SK-N-SH (cell line): ENCODE data around the gene MAOB. TPM values are rescaled to one million over a fixed set of nuclear protein-coding genes. Genes with fewer than 3 reads are reported as not detected.

Experiments used
- CTCF ChIA-PET: fragments of 300-600, 350-600 bp; formaldehyde crosslinking; extraction: SDS; loops from one replicate; lab custom pipeline; 2021; lab: Yijun Ruan, JAX
- POLR2A ChIA-PET: fragments of 350-600 bp; sonication (Branson Sonifier 250); formaldehyde crosslinking; extraction: SDS; loops from one replicate; lab custom pipeline; 2020; ENCODE audit warnings: antibody characterized with exemption, inconsistent platforms; lab: Yijun Ruan, JAX
- DNase-seq: peaks from one replicate; pipeline ENCODE4 v3.0.0; 2012
- H2AFZ ChIP-seq: fragments of 200-600 bp; sonication (generic); 2 replicates; pipeline ENCODE4 v1.8.1; 2016; ENCODE audit warnings: antibody characterized with exemption, mild to moderate bottlenecking, low read depth
- H3F3A ChIP-seq: fragments of 200-600 bp; sonication (generic); replicated peaks from 2 replicates; pipeline ENCODE3; 2016; ENCODE audit warnings: antibody characterized with exemption, mild to moderate bottlenecking; ENCODE audit not compliant: insufficient read depth
- H3K27ac ChIP-seq, 2 experiments: fragments of 200-500 bp in 1 of 2; fragments of 200-600 bp in 1 of 2; sonication (Bioruptor generic) in 1 of 2; sonication (generic), shearing (Covaris generic) in 1 of 2; 2 replicates each; pipeline versions ENCODE4 v1.5.1 to v1.6.1; 2014 to 2016; ENCODE audit warnings: low read depth in 2 of 2, inconsistent platforms in 1 of 2, low read length in 1 of 2, mild to moderate bottlenecking in 1 of 2, mixed read lengths in 1 of 2
- H3K27me3 ChIP-seq: fragments of 200-600 bp; sonication (generic), shearing (Covaris generic); 2 replicates; pipeline ENCODE4 v1.6.1; 2016; ENCODE audit warnings: mixed run types; ENCODE audit not compliant: insufficient read depth
- H3K36me3 ChIP-seq, 2 experiments: fragments of 200-500 bp in 1 of 2; fragments of 200-600 bp in 1 of 2; sonication (Bioruptor generic) in 1 of 2; sonication (generic) in 1 of 2; replicated peaks in 1 of 2; 2 replicates each; pipeline versions ENCODE3 to v1.5.1; 2014 to 2016; ENCODE audit warnings: low read length in 1 of 2, mild to moderate bottlenecking in 1 of 2; ENCODE audit not compliant: insufficient read depth in 2 of 2, control insufficient read depth in 1 of 2
- H3K4me1 ChIP-seq, 2 experiments: fragments of 200-500 bp in 1 of 2; fragments of 200-600 bp in 1 of 2; sonication (Bioruptor generic) in 1 of 2; sonication (generic), shearing (Covaris generic) in 1 of 2; 2 replicates each; pipeline versions ENCODE4 v1.5.1 to v1.6.1; 2014 to 2016; ENCODE audit warnings: low read depth in 1 of 2, low read length in 1 of 2, mixed run types in 1 of 2; ENCODE audit not compliant: insufficient read depth in 2 of 2, control insufficient read depth in 1 of 2
- H3K4me2 ChIP-seq: fragments of 200-600 bp; sonication (generic), shearing (Covaris generic); 2 replicates; pipeline ENCODE4 v1.6.1; 2017; ENCODE audit warnings: mixed run types
- H3K4me3 ChIP-seq, 2 experiments: fragments of 200-500 bp in 1 of 2; fragments of 200-600 bp in 1 of 2; sonication (Bioruptor generic) in 1 of 2; sonication (generic), shearing (Covaris generic) in 1 of 2; 2 replicates each; pipeline versions ENCODE4 v1.5.1 to v1.8.1; 2014 to 2016; ENCODE audit warnings: low read depth in 2 of 2, inconsistent platforms in 1 of 2, low read length in 1 of 2, mild to moderate bottlenecking in 1 of 2, mixed read lengths in 1 of 2, moderate library complexity in 1 of 2
- H3K79me2 ChIP-seq: fragments of 200-600 bp; sonication (generic); 2 replicates; pipeline ENCODE4 v1.8.1; 2017; ENCODE audit warnings: mild to moderate bottlenecking; ENCODE audit not compliant: insufficient read depth
- H3K9ac ChIP-seq: fragments of 200-600 bp; sonication (generic); 2 replicates; pipeline ENCODE4 v1.6.1; 2017; ENCODE audit warnings: mixed run types
- H3K9me2 ChIP-seq: fragments of 200-600 bp; sonication (generic); 2 replicates; pipeline ENCODE4 v1.6.1; 2017; ENCODE audit warnings: mixed run types
- H3K9me3 ChIP-seq: fragments of 200-600 bp; sonication (generic); 2 replicates; pipeline ENCODE4 v1.6.1; 2017; ENCODE audit warnings: mixed run types, mild to moderate bottlenecking, moderate library complexity
- H4K20me1 ChIP-seq: fragments of 200-600 bp; sonication (generic); 2 replicates; pipeline ENCODE4 v1.6.1; 2017; ENCODE audit warnings: mild to moderate bottlenecking, mixed run types; ENCODE audit not compliant: insufficient read depth
- CHD2 ChIP-seq: fragments of 150-350 bp; IDR thresholded peaks from 2 replicates; pipeline ENCODE4 v1.6.1; 2018; ENCODE audit warnings: low read length; ENCODE audit not compliant: partially characterized antibody
- ELF1 ChIP-seq: IDR thresholded peaks from 2 replicates; pipeline ENCODE4 v1.4.0; 2012
- EP300 ChIP-seq, 2 experiments: IDR thresholded peaks; 2 replicates each; pipeline versions ENCODE4 v1.4.0 to v1.6.1; 2012; ENCODE audit warnings: borderline replicate concordance in 1 of 2, low read depth in 1 of 2, low read length in 1 of 2
- FOXJ3 ChIP-seq: sonication (generic); formaldehyde crosslinking; IDR thresholded peaks from 2 replicates; pipeline ENCODE4 v1.5.1; 2020; ENCODE audit warnings: mild to moderate bottlenecking, missing genetic modification reagents
- GATA2 ChIP-seq: sonication (generic); formaldehyde crosslinking; IDR thresholded peaks from 2 replicates; pipeline ENCODE4 v1.5.0; 2020; ENCODE audit warnings: mild to moderate bottlenecking, missing genetic modification reagents
- POLR2AphosphoS5 ChIP-seq: IDR thresholded peaks from 2 replicates; pipeline ENCODE4 v1.6.1; 2012; ENCODE audit warnings: low read depth, low read length
- RAD21 ChIP-seq: IDR thresholded peaks from 2 replicates; pipeline ENCODE4 v1.6.1; 2012; ENCODE audit warnings: mild to moderate bottlenecking, low read length
- RFX5 ChIP-seq: IDR thresholded peaks from 2 replicates; pipeline ENCODE4 v1.6.1; 2012; ENCODE audit warnings: mild to moderate bottlenecking, improper control_type of control experiment, low read length
- SMC3 ChIP-seq: IDR thresholded peaks from 2 replicates; pipeline ENCODE4 v1.6.1; 2012; ENCODE audit warnings: low read depth, low read length, improper control_type of control experiment
- WGBS: methylation state at CpG from one replicate; pipeline ENCODE4 v1.1.6; 2017; ENCODE audit warnings: low lambda C conversion rate; 5-methylcytosine and 5-hydroxymethylcytosine counted together
- polyA plus RNA-seq, 3 experiments: library from polyadenylated mRNA; depleted of rRNA; stranded (reverse); fragments of >200 nt; gene quantifications; 2 replicates each; pipeline ENCODE4 v1.2.3, GENCODE V29; 2012
- TF ChIP-seq, protein P1 (sequence below): IDR thresholded peaks from 2 replicates; pipeline ENCODE4 v1.6.1; 2012; ENCODE audit warnings: mild to moderate bottlenecking, low read depth, low read length, moderate library complexity
- TF ChIP-seq, protein P2 (sequence below): fragments of 200-600 bp; sonication (generic); IDR thresholded peaks from 2 replicates; pipeline ENCODE4 v1.6.1; 2017; ENCODE audit warnings: antibody characterized with exemption, mild to moderate bottlenecking, moderate library complexity
- TF ChIP-seq, protein P3 (sequence below): fragments of 150-350 bp; IDR thresholded peaks from 2 replicates; pipeline ENCODE4 v1.6.1; 2016; ENCODE audit warnings: mild to moderate bottlenecking, low read depth, low read length
- TF ChIP-seq, protein P4 (sequence below): fragments of 150-350 bp; IDR thresholded peaks from 2 replicates; pipeline ENCODE4 v1.6.1; 2017; ENCODE audit warnings: antibody characterized with exemption, low read length, low read depth, borderline replicate concordance
- TF ChIP-seq, protein P5 (sequence below): IDR thresholded peaks from 2 replicates; pipeline ENCODE4; 2012
- TF ChIP-seq, protein P6 (sequence below): IDR thresholded peaks from 2 replicates; pipeline ENCODE4 v1.4.0; 2012; ENCODE audit warnings: low read depth, borderline replicate concordance

The MAOB gene
- polyA plus RNA-seq, 1 of the 3 experiments (the other 2 are of a cell fraction), result 0.92 TPM

GRCh38 chrX:43892336-43892870, 10.2 kb upstream of the MAOB start:
- no peaks in the 10 kb centered on the region for H3F3A ChIP-seq
- no peak for DNase-seq
- no peak overlapping the region for H2AFZ ChIP-seq
- H3K27ac ChIP-seq, result no peak overlapping the region
- H3K79me2 ChIP-seq, result no peaks in the 10 kb centered on the region
- WGBS, result 11% methylated on average over 1 of the region's 1 CpG
- H3K36me3 ChIP-seq, result no peaks in the 10 kb centered on the region
- POLR2A ChIA-PET, result no interaction called here
- H3K4me1 ChIP-seq, result no peaks in the 10 kb centered on the region
- no peak overlapping the region for H3K4me2 ChIP-seq
- CTCF ChIA-PET, result no interaction called here
- no peaks in the 10 kb centered on the region for H3K27me3 ChIP-seq
- no peaks in the 10 kb centered on the region for H3K9me2 ChIP-seq
- H3K9ac ChIP-seq, result no peak overlapping the region
- no peaks in the 10 kb centered on the region for H4K20me1 ChIP-seq
- H3K9me3 ChIP-seq, result no peaks in the 10 kb centered on the region; the same call in 1 of the 2 replicates
- H3K4me3 ChIP-seq, result no peak overlapping the region
- TF ChIP-seq, protein P1, sequence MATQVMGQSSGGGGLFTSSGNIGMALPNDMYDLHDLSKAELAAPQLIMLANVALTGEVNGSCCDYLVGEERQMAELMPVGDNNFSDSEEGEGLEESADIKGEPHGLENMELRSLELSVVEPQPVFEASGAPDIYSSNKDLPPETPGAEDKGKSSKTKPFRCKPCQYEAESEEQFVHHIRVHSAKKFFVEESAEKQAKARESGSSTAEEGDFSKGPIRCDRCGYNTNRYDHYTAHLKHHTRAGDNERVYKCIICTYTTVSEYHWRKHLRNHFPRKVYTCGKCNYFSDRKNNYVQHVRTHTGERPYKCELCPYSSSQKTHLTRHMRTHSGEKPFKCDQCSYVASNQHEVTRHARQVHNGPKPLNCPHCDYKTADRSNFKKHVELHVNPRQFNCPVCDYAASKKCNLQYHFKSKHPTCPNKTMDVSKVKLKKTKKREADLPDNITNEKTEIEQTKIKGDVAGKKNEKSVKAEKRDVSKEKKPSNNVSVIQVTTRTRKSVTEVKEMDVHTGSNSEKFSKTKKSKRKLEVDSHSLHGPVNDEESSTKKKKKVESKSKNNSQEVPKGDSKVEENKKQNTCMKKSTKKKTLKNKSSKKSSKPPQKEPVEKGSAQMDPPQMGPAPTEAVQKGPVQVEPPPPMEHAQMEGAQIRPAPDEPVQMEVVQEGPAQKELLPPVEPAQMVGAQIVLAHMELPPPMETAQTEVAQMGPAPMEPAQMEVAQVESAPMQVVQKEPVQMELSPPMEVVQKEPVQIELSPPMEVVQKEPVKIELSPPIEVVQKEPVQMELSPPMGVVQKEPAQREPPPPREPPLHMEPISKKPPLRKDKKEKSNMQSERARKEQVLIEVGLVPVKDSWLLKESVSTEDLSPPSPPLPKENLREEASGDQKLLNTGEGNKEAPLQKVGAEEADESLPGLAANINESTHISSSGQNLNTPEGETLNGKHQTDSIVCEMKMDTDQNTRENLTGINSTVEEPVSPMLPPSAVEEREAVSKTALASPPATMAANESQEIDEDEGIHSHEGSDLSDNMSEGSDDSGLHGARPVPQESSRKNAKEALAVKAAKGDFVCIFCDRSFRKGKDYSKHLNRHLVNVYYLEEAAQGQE, result no peak
- TF ChIP-seq, protein P2, sequence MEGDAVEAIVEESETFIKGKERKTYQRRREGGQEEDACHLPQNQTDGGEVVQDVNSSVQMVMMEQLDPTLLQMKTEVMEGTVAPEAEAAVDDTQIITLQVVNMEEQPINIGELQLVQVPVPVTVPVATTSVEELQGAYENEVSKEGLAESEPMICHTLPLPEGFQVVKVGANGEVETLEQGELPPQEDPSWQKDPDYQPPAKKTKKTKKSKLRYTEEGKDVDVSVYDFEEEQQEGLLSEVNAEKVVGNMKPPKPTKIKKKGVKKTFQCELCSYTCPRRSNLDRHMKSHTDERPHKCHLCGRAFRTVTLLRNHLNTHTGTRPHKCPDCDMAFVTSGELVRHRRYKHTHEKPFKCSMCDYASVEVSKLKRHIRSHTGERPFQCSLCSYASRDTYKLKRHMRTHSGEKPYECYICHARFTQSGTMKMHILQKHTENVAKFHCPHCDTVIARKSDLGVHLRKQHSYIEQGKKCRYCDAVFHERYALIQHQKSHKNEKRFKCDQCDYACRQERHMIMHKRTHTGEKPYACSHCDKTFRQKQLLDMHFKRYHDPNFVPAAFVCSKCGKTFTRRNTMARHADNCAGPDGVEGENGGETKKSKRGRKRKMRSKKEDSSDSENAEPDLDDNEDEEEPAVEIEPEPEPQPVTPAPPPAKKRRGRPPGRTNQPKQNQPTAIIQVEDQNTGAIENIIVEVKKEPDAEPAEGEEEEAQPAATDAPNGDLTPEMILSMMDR, result no peak
- TF ChIP-seq RFX5 (no peak), ELF1 (no peak), FOXJ3 (no peak), EP300 (IDR thresholded peaks at IDR 0.05; ENCODE audit: borderline replicate concordance in 1 of 2, low read depth in 1 of 2, low read length in 1 of 2) (no peak), SMC3 (no peak), CHD2 (no peak), GATA2 (CRISPR knock-in tag) (no peak), RAD21 (no peak), POLR2AphosphoS5 (no peak)
- TF ChIP-seq, protein P3, sequence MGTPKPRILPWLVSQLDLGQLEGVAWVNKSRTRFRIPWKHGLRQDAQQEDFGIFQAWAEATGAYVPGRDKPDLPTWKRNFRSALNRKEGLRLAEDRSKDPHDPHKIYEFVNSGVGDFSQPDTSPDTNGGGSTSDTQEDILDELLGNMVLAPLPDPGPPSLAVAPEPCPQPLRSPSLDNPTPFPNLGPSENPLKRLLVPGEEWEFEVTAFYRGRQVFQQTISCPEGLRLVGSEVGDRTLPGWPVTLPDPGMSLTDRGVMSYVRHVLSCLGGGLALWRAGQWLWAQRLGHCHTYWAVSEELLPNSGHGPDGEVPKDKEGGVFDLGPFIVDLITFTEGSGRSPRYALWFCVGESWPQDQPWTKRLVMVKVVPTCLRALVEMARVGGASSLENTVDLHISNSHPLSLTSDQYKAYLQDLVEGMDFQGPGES, result no peak
- TF ChIP-seq, protein P4, sequence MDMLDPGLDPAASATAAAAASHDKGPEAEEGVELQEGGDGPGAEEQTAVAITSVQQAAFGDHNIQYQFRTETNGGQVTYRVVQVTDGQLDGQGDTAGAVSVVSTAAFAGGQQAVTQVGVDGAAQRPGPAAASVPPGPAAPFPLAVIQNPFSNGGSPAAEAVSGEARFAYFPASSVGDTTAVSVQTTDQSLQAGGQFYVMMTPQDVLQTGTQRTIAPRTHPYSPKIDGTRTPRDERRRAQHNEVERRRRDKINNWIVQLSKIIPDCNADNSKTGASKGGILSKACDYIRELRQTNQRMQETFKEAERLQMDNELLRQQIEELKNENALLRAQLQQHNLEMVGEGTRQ, result no peak
- TF ChIP-seq, protein P5, sequence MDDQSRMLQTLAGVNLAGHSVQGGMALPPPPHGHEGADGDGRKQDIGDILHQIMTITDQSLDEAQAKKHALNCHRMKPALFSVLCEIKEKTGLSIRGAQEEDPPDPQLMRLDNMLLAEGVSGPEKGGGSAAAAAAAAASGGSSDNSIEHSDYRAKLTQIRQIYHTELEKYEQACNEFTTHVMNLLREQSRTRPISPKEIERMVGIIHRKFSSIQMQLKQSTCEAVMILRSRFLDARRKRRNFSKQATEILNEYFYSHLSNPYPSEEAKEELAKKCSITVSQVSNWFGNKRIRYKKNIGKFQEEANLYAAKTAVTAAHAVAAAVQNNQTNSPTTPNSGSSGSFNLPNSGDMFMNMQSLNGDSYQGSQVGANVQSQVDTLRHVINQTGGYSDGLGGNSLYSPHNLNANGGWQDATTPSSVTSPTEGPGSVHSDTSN, result no peak
- TF ChIP-seq, protein P6, sequence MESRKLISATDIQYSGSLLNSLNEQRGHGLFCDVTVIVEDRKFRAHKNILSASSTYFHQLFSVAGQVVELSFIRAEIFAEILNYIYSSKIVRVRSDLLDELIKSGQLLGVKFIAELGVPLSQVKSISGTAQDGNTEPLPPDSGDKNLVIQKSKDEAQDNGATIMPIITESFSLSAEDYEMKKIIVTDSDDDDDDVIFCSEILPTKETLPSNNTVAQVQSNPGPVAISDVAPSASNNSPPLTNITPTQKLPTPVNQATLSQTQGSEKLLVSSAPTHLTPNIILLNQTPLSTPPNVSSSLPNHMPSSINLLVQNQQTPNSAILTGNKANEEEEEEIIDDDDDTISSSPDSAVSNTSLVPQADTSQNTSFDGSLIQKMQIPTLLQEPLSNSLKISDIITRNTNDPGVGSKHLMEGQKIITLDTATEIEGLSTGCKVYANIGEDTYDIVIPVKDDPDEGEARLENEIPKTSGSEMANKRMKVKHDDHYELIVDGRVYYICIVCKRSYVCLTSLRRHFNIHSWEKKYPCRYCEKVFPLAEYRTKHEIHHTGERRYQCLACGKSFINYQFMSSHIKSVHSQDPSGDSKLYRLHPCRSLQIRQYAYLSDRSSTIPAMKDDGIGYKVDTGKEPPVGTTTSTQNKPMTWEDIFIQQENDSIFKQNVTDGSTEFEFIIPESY, result no peak
